ENCODE results near the gene ENOX2.
"Not testable (repeated sequence)": the region's sequence is repeated elsewhere in the genome, so short reads cannot be mapped to it uniquely, and the experiment has no call there.

Gene ENOX2

GRCh38 chrX:130805903-130806302 is 97.1 kb downstream of the ENOX2 start:
- Mint-ChIP-seq H3K27me3 (ENCODE audit: low read depth) (no peaks in the 10 kb centered on the region), H3K36me3 (ENCODE audit: low read depth) (no peaks in the 10 kb centered on the region), H3K9me3 (no peaks in the 10 kb centered on the region), H3K4me3 (no peak overlapping the region), H3K4me1 (peaks cover 7% of the 10 kb centered on the region), H3K27ac (no peak overlapping the region)
- no peak for TF ChIP-seq CTCF (IDR thresholded peaks at IDR 0.05; ENCODE audit: unreplicated experiment in 3 of 3)

DNA sequence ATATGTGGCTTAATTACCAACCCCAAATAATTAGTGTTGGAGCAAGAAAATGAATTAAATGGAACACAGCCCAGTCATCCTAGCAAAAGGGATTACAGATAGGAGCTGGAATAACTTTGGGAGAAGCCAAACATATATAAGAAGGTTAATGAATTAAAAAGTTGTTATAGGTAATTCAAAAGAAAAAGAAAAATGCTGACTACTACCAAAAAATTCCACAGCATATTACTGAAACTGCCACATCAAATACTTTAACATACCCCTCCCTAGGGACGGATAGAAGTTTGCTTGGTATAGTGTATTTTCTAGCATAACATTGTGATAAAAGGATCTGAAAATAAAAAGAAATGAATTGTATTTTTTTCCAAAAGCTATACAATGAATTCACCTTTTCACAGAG is 99.5 kb downstream of the ENOX2 start:
- Mint-ChIP-seq H3K4me3 (no peak overlapping the region), H3K36me3 (ENCODE audit: low read depth) (no peaks in the 10 kb centered on the region), H3K4me1 (peaks cover 5% of the 10 kb centered on the region), H3K27ac (no peak overlapping the region), H3K9me3 (no peaks in the 10 kb centered on the region), H3K27me3 (ENCODE audit: low read depth) (no peaks in the 10 kb centered on the region)
- TF ChIP-seq CTCF (IDR thresholded peaks at IDR 0.05; ENCODE audit: unreplicated experiment in 3 of 3) = no peak

DNA sequence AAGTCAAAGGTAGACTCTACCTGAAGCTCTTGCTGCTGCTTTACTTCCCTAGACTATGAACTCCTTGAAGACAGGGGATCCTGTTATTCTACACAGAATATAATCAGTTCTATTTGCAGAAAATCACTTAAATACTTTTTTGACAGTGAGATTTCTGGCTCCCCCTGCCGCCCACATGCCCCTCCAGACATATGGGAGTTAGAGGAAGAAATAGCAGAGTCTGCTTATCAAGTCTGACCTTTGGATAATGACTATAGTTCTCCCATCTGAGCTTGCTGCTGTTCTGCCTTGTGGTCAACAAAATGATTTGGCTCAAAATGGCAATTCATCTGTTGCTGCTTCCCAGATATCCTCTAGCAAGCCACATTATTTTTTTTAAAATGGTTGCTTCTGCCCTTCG is 101.1 kb downstream of the ENOX2 start:
- TF ChIP-seq CTCF (IDR thresholded peaks at IDR 0.05; ENCODE audit: unreplicated experiment in 3 of 3) = no peak
- Mint-ChIP-seq H3K4me1 (peaks cover 6% of the 10 kb centered on the region), H3K4me3 (no peak overlapping the region), H3K9me3 (no peaks in the 10 kb centered on the region), H3K36me3 (ENCODE audit: low read depth) (no peaks in the 10 kb centered on the region), H3K27ac (no peak overlapping the region), H3K27me3 (ENCODE audit: low read depth) (no peaks in the 10 kb centered on the region)

- Mint-ChIP-seq H3K36me3 (ENCODE audit: low read depth) (no peaks in the 10 kb centered on the region), H3K27me3 (ENCODE audit: low read depth) (no peaks in the 10 kb centered on the region), H3K27ac (no peak overlapping the region), H3K9me3 (no peaks in the 10 kb centered on the region), H3K4me1 (peaks cover 17% of the 10 kb centered on the region), H3K4me3 (no peak overlapping the region)
- TF ChIP-seq CTCF (IDR thresholded peaks at IDR 0.05; ENCODE audit: unreplicated experiment in 3 of 3) = no peak
Measured at GRCh38 chrX:130799393-130799792, 103.6 kb downstream of the ENOX2 start.

GRCh38 chrX:130793975-130794374 is 109.0 kb downstream of the ENOX2 start:
- H3K27ac Mint-ChIP-seq = no peak overlapping the region
- peaks cover 29% of the 10 kb centered on the region for H3K4me1 Mint-ChIP-seq
- H3K9me3 Mint-ChIP-seq = no peaks in the 10 kb centered on the region
- H3K27me3 Mint-ChIP-seq (ENCODE audit: low read depth) = no peaks in the 10 kb centered on the region
- TF ChIP-seq CTCF (IDR thresholded peaks at IDR 0.05; ENCODE audit: unreplicated experiment in 3 of 3) = no peak
- no peak overlapping the region for H3K4me3 Mint-ChIP-seq
- no peaks in the 10 kb centered on the region for H3K36me3 Mint-ChIP-seq (ENCODE audit: low read depth)

DNA sequence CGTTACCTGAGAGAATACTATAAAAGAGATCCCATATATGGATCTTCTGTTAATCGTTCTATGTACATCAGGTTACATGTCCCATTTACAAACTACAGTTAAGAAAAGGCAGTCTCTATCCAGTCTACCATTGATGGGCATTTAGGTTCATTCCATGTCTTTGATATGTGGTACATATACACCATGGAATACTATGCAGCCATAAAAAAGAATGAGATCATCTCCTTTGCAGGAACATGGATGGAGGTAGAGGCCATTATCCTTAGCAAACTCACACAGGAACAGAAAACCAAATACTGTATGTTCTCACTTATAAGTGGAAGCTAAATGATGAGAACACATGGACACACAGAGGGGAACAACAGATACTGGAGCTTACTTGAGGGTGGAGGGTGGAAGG is 111.1 kb downstream of the ENOX2 start:
- H3K36me3 Mint-ChIP-seq (ENCODE audit: low read depth); H3K4me3 Mint-ChIP-seq; H3K27me3 Mint-ChIP-seq (ENCODE audit: low read depth); H3K9me3 Mint-ChIP-seq; H3K27ac Mint-ChIP-seq: not testable (repeated sequence)
- peaks cover 35% of the 10 kb centered on the region for H3K4me1 Mint-ChIP-seq
